ENCODE results near the gene TPD52L2.
A peak's percentile ranks its signal among the peaks of the same experiment; 100 is the strongest.
"Not testable (repeated sequence)": the region's sequence is repeated elsewhere in the genome, so short reads cannot be mapped to it uniquely, and the experiment has no call there.

The TPD52L2 gene

DNA sequence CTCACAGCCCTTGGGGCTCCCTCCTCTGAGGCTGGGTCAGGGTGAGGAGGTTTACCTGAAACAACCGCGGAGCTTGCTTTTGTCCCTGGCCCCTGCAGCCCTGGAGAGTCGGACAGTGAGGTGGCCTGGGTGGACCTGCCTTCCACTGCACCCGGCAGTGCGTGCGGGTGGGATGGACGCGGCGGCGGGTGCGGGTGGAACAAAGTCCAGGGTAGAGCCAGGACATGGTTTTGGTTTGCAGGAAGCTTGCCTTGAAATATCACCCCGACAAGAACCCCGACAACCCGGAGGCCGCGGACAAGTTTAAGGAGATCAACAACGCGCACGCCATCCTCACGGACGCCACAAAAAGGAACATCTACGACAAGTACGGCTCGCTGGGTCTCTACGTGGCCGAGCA, 64.0 kb downstream of the TPD52L2 start:
- H3K14ac ChIP-seq (ENCODE audit: low read length), result no peak overlapping the region
- H4K8ac ChIP-seq (ENCODE audit: low read depth, low read length), result no peak overlapping the region
- no peak overlapping the region for H2AK5ac ChIP-seq (ENCODE audit: low read depth, low read length)
- H4K91ac ChIP-seq (ENCODE audit: low read depth, low read length, poor library complexity), result no peak overlapping the region
- no peak overlapping the region for H3K9ac ChIP-seq (ENCODE audit: low read depth, low read length, poor library complexity)
- H3K27me3 ChIP-seq (ENCODE audit: control insufficient read depth in 3 of 3, insufficient read depth in 3 of 3, low read depth in 1 of 3, low read length in 3 of 3), result no peaks in the 10 kb centered on the region
- H3K27ac ChIP-seq (replicated peaks; ENCODE audit: low read length), result no peak overlapping the region
- H3K18ac ChIP-seq (ENCODE audit: low read length), result no peak overlapping the region
- peaks cover 40 to 73% of the 10 kb centered on the region in 2 donors for H3K36me3 ChIP-seq (replicated peaks in 1 of 2; ENCODE audit: control insufficient read depth in 2 of 2, insufficient read depth in 2 of 2, low read length in 2 of 2)
- no CpG with 5 or more reads among the region's 26 CpGs for WGBS, 2 donors (ENCODE audit: extremely low coverage in 2 of 2, insufficient read length in 2 of 2, insufficient replicate concordance in 1 of 2)
- no peak overlapping the region for H2AFZ ChIP-seq (ENCODE audit: low read length)
- no peak overlapping the region for H2BK12ac ChIP-seq (ENCODE audit: low read length)
- no peak overlapping the region for H3K4me2 ChIP-seq (ENCODE audit: insufficient read depth, low read length, poor library complexity, severe bottlenecking)
- peak overlapping the region in 1 of 2 donors; percentile 26 for H3K4me3 ChIP-seq (ENCODE audit: low read length in 2 of 2)
- H2BK5ac ChIP-seq (ENCODE audit: low read length), result peak overlapping the region; percentile 28
- no peaks in the 10 kb centered on the region for H3K9me3 ChIP-seq (replicated peaks in 1 of 2; ENCODE audit: control insufficient read depth in 2 of 2, insufficient read depth in 1 of 2, low read depth in 1 of 2, low read length in 2 of 2)
- H3K23ac ChIP-seq (ENCODE audit: low read depth, low read length, poor library complexity), result peak overlapping the region; percentile 61
- no peak overlapping the region for H2BK120ac ChIP-seq (ENCODE audit: low read depth, low read length)
- H3K4ac ChIP-seq (ENCODE audit: low read length), result no peak overlapping the region
- H2BK15ac ChIP-seq (ENCODE audit: low read length), result no peak overlapping the region
- H3K79me1 ChIP-seq (ENCODE audit: low read depth, low read length), result peaks cover 4% of the 10 kb centered on the region
- H3K4me1 ChIP-seq (ENCODE audit: control insufficient read depth in 2 of 2, insufficient read depth in 1 of 2, low read depth in 1 of 2, low read length in 2 of 2), result no peaks in the 10 kb centered on the region
- DNase-seq (ENCODE audit: low spot score), result no peak

DNA sequence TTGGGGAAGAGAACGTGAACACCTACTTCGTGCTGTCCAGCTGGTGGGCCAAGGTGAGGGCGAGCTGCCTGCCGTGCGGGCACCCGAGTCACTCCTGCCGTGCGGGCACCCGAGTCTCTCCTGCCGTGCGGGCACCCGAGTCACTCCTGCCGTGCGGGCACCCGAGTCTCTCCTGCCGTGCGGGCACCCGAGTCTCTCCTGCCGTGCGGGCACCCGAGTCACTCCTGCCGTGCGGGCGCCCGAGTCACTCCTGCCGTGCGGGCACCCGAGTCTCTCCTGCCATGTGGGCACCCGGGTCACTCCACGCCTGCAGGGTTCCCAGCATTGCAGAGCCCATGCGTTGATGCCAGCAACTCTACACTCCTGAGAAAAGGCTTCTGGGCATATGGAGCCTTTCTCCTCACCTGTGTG, 64.4 kb downstream of the TPD52L2 start:
- H4K91ac ChIP-seq (ENCODE audit: low read depth, low read length, poor library complexity); H3K4me1 ChIP-seq (ENCODE audit: control insufficient read depth in 2 of 2, insufficient read depth in 1 of 2, low read depth in 1 of 2, low read length in 2 of 2); H3K79me1 ChIP-seq (ENCODE audit: low read depth, low read length); H3K4me3 ChIP-seq (ENCODE audit: low read length in 2 of 2); H2AFZ ChIP-seq (ENCODE audit: low read length); H3K23ac ChIP-seq (ENCODE audit: low read depth, low read length, poor library complexity); H3K9ac ChIP-seq (ENCODE audit: low read depth, low read length, poor library complexity); H3K18ac ChIP-seq (ENCODE audit: low read length); H2BK15ac ChIP-seq (ENCODE audit: low read length); H3K27me3 ChIP-seq (ENCODE audit: control insufficient read depth in 3 of 3, insufficient read depth in 3 of 3, low read depth in 1 of 3, low read length in 3 of 3); H3K14ac ChIP-seq (ENCODE audit: low read length); H3K4ac ChIP-seq (ENCODE audit: low read length); H3K27ac ChIP-seq (replicated peaks; ENCODE audit: low read length); H3K4me2 ChIP-seq (ENCODE audit: insufficient read depth, low read length, poor library complexity, severe bottlenecking); H3K9me3 ChIP-seq (replicated peaks in 1 of 2; ENCODE audit: control insufficient read depth in 2 of 2, insufficient read depth in 1 of 2, low read depth in 1 of 2, low read length in 2 of 2); H2AK5ac ChIP-seq (ENCODE audit: low read depth, low read length); H4K8ac ChIP-seq (ENCODE audit: low read depth, low read length); H2BK12ac ChIP-seq (ENCODE audit: low read length); DNase-seq (ENCODE audit: low spot score); H2BK120ac ChIP-seq (ENCODE audit: low read depth, low read length): not testable (repeated sequence)
- Histone ChIP-seq H2BK5ac (ENCODE audit: low read length) (peak overlapping the region; percentile 28), H3K36me3 (replicated peaks in 1 of 2; ENCODE audit: control insufficient read depth in 2 of 2, insufficient read depth in 2 of 2, low read length in 2 of 2) (peaks cover 40 to 77% of the 10 kb centered on the region in 2 donors)
- no CpG with 5 or more reads among the region's 31 CpGs for WGBS, 2 donors (ENCODE audit: extremely low coverage in 2 of 2, insufficient read length in 2 of 2, insufficient replicate concordance in 1 of 2)

DNA sequence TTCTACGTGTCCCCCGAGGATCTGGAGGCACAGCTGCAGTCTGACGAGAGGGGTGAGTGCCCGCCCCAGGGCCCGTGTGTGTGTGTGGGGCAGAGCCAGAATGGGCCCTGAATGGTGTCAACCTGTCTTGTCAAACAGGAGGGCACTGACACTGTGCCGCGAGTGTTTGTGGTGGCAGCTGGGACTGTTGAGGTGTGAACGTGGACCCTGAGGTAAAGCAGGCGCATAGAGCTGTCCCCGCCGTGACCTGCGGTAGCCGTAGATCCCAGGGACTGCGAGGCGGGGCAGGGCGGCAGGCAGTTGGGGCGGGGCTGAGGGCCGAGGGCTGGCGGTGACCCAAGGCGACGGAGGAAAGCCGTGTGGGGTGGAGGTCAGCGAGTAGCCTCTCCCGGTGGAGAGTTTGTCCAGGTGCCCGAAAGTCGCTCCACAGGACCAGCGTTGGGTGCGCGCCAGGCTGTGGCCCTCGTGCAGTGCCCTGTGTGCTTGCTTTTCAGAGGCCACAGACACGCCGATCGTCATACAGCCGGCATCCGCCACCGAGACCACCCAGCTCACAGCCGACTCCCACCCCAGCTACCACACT, 66.0 kb downstream of the TPD52L2 start:
- H3K27me3 ChIP-seq (ENCODE audit: control insufficient read depth in 3 of 3, insufficient read depth in 3 of 3, low read depth in 1 of 3, low read length in 3 of 3), result no peaks in the 10 kb centered on the region
- no CpG with 5 or more reads among the region's 37 CpGs for WGBS, 2 donors (ENCODE audit: extremely low coverage in 2 of 2, insufficient read length in 2 of 2, insufficient replicate concordance in 1 of 2)
- no peak overlapping the region for H3K27ac ChIP-seq (replicated peaks; ENCODE audit: low read length)
- H3K79me1 ChIP-seq (ENCODE audit: low read depth, low read length), result peaks cover 2% of the 10 kb centered on the region
- H3K9me3 ChIP-seq (replicated peaks in 1 of 2; ENCODE audit: control insufficient read depth in 2 of 2, insufficient read depth in 1 of 2, low read depth in 1 of 2, low read length in 2 of 2), result no peaks in the 10 kb centered on the region
- no peak overlapping the region for H3K4me2 ChIP-seq (ENCODE audit: insufficient read depth, low read length, poor library complexity, severe bottlenecking)
- H2BK120ac ChIP-seq (ENCODE audit: low read depth, low read length), result no peak overlapping the region
- no peak overlapping the region for H2AFZ ChIP-seq (ENCODE audit: low read length)
- H3K23ac ChIP-seq (ENCODE audit: low read depth, low read length, poor library complexity), result no peak overlapping the region
- peak overlapping the region; percentile 76 for H4K8ac ChIP-seq (ENCODE audit: low read depth, low read length)
- H2BK15ac ChIP-seq (ENCODE audit: low read length), result no peak overlapping the region
- H3K9ac ChIP-seq (ENCODE audit: low read depth, low read length, poor library complexity), result no peak overlapping the region
- H3K4ac ChIP-seq (ENCODE audit: low read length), result no peak overlapping the region
- H2BK5ac ChIP-seq (ENCODE audit: low read length), result no peak overlapping the region
- no peak overlapping the region for H2AK5ac ChIP-seq (ENCODE audit: low read depth, low read length)
- no peak overlapping the region for H3K14ac ChIP-seq (ENCODE audit: low read length)
- no peak for DNase-seq (ENCODE audit: low spot score)
- no peaks in the 10 kb centered on the region for H3K4me1 ChIP-seq (ENCODE audit: control insufficient read depth in 2 of 2, insufficient read depth in 1 of 2, low read depth in 1 of 2, low read length in 2 of 2)
- peak overlapping the region; percentile 18 for H3K18ac ChIP-seq (ENCODE audit: low read length)
- peak overlapping the region; percentile 60 for H4K91ac ChIP-seq (ENCODE audit: low read depth, low read length, poor library complexity)
- H2BK12ac ChIP-seq (ENCODE audit: low read length), result no peak overlapping the region
- peaks cover 50 to 93% of the 10 kb centered on the region in 2 donors for H3K36me3 ChIP-seq (replicated peaks in 1 of 2; ENCODE audit: control insufficient read depth in 2 of 2, insufficient read depth in 2 of 2, low read length in 2 of 2)
- no peak overlapping the region for H3K4me3 ChIP-seq (ENCODE audit: low read length in 2 of 2)

DNA sequence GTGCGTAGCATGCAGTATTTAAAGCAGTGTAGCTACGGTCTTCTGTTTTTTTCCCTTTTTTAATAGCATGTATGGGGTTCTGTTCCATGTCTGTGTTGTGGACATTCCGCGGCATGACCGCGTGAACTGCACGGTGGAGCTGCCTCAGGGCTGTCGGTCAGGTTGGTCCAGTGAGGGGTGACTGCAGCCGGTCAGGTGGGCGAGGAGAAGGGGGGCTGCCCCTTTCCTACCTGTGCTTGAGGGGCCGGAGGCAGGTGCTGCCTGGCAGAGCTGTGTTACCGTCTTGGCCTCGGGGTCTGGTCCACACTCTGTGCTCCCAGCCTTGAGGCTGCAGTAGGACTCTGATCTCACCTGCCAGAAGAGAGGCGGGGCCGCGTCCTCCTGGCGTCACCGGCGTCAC, 66.7 kb downstream of the TPD52L2 start:
- no peak overlapping the region for H3K14ac ChIP-seq (ENCODE audit: low read length)
- no peak overlapping the region for H2AFZ ChIP-seq (ENCODE audit: low read length)
- no CpG with 5 or more reads among the region's 19 CpGs for WGBS, 2 donors (ENCODE audit: extremely low coverage in 2 of 2, insufficient read length in 2 of 2, insufficient replicate concordance in 1 of 2)

More for the DNA sequence above, 66.7 kb downstream of the TPD52L2 start:
- H3K79me1 ChIP-seq (ENCODE audit: low read depth, low read length), result no peaks in the 10 kb centered on the region
- peak overlapping the region; percentile 30 for H4K8ac ChIP-seq (ENCODE audit: low read depth, low read length)
- H3K36me3 ChIP-seq (replicated peaks in 1 of 2; ENCODE audit: control insufficient read depth in 2 of 2, insufficient read depth in 2 of 2, low read length in 2 of 2), result peaks cover 50 to 93% of the 10 kb centered on the region in 2 donors
- H3K4me1 ChIP-seq (ENCODE audit: control insufficient read depth in 2 of 2, insufficient read depth in 1 of 2, low read depth in 1 of 2, low read length in 2 of 2), result no peaks in the 10 kb centered on the region
- H3K27ac ChIP-seq (replicated peaks; ENCODE audit: low read length), result no peak overlapping the region
- peak overlapping the region; percentile 80 for H3K23ac ChIP-seq (ENCODE audit: low read depth, low read length, poor library complexity)
- no peak overlapping the region for H3K4me2 ChIP-seq (ENCODE audit: insufficient read depth, low read length, poor library complexity, severe bottlenecking)
- H2AK5ac ChIP-seq (ENCODE audit: low read depth, low read length), result no peak overlapping the region
- H3K4ac ChIP-seq (ENCODE audit: low read length), result no peak overlapping the region
- H2BK15ac ChIP-seq (ENCODE audit: low read length), result no peak overlapping the region
- H3K4me3 ChIP-seq (ENCODE audit: low read length in 2 of 2), result no peak overlapping the region
- H3K9me3 ChIP-seq (replicated peaks in 1 of 2; ENCODE audit: control insufficient read depth in 2 of 2, insufficient read depth in 1 of 2, low read depth in 1 of 2, low read length in 2 of 2), result no peaks in the 10 kb centered on the region
- H4K91ac ChIP-seq (ENCODE audit: low read depth, low read length, poor library complexity), result no peak overlapping the region
- no peak overlapping the region for H2BK12ac ChIP-seq (ENCODE audit: low read length)
- no peak for DNase-seq (ENCODE audit: low spot score)
- H2BK5ac ChIP-seq (ENCODE audit: low read length), result no peak overlapping the region
- no peaks in the 10 kb centered on the region for H3K27me3 ChIP-seq (ENCODE audit: control insufficient read depth in 3 of 3, insufficient read depth in 3 of 3, low read depth in 1 of 3, low read length in 3 of 3)
- no peak overlapping the region for H3K18ac ChIP-seq (ENCODE audit: low read length)
- H3K9ac ChIP-seq (ENCODE audit: low read depth, low read length, poor library complexity), result peak overlapping the region; percentile 83
- H2BK120ac ChIP-seq (ENCODE audit: low read depth, low read length), result no peak overlapping the region
